ENCODE results near the gene MGAT3.

DNA sequence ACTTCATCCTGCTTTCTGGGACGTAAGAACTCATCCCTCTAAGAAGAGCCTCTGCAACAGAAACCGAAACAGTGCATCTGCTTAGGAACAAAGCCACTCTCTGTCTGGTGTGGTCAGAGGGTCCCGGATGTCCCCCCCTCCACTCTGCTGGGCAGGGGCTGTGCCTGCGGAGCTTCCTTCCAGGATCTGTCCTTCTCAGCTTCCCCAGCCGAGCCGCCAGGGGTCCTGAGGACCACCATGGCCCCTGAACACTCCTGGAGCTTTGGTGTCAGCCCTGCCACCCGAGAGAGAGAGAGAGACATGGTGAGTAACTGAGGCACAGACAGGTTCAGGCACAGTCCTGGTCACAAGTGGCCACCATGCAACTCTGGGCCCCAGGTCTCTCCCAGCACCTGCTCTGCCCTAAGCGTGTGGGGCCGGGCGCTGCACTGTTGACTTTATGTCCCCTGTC lies 24.4 kb upstream of the MGAT3 start:
- TF ChIP-seq, protein P1, sequence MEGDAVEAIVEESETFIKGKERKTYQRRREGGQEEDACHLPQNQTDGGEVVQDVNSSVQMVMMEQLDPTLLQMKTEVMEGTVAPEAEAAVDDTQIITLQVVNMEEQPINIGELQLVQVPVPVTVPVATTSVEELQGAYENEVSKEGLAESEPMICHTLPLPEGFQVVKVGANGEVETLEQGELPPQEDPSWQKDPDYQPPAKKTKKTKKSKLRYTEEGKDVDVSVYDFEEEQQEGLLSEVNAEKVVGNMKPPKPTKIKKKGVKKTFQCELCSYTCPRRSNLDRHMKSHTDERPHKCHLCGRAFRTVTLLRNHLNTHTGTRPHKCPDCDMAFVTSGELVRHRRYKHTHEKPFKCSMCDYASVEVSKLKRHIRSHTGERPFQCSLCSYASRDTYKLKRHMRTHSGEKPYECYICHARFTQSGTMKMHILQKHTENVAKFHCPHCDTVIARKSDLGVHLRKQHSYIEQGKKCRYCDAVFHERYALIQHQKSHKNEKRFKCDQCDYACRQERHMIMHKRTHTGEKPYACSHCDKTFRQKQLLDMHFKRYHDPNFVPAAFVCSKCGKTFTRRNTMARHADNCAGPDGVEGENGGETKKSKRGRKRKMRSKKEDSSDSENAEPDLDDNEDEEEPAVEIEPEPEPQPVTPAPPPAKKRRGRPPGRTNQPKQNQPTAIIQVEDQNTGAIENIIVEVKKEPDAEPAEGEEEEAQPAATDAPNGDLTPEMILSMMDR (IDR thresholded peaks at IDR 0.05) = no peak
- no peak for TF ChIP-seq POLR2A (IDR thresholded peaks at IDR 0.05; ENCODE audit: low read depth)
- no peak for TF ChIP-seq EP300 (IDR thresholded peaks at IDR 0.05)
